ENCODE data around the gene PRR15L.

The PRR15L gene

DNA sequence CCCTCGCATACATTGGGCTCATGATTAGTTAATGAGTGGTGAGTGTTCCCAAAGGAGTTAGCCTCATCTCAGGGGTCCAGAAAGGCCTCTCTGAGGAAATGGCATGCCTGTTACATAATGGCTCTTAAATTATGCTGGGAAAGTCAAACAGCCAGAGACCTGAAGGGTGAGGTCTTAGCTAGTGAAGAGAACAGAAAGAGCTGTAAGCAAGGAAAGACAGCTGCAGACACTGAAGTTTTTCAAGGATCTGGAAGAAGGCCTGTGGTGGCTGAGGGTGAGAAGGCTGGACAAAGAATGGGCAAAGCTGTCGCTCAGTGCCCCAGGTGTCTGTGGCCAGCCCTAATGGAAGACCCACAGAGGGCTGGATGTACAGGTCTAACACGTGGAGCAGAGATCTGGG lies 51.2 kb downstream of the PRR15L start:
- Histone ChIP-seq H3K36me3 (ENCODE audit: insufficient read depth, insufficient read length, low read length) (peaks cover 4% of the 10 kb centered on the region), H3K27me3 (ENCODE audit: insufficient read depth, insufficient read length) (no peaks in the 10 kb centered on the region), H3K9ac (ENCODE audit: insufficient read length, low read depth) (no peak overlapping the region), H3K4me3 (ENCODE audit: insufficient read length, low read depth) (no peak overlapping the region), H3K9me3 (ENCODE audit: insufficient read depth, low read length) (no peaks in the 10 kb centered on the region), H3K4me1 (ENCODE audit: insufficient read depth, insufficient read length) (peaks cover 18% of the 10 kb centered on the region)
- no peak for DNase-seq (ENCODE audit: low read depth, low spot score)
- TF ChIP-seq YY1 (IDR thresholded peaks at IDR 0.05; ENCODE audit: insufficient read depth, insufficient read length) (no peak), ZNF274 (IDR thresholded peaks at IDR 0.05; ENCODE audit: low read depth, low read length) (no peak), SUZ12 (IDR thresholded peaks at IDR 0.05; ENCODE audit: extremely low read depth, insufficient read depth, insufficient read length) (no peak)

- Histone ChIP-seq H3K4me1 (ENCODE audit: insufficient read depth, insufficient read length) (peaks cover 19% of the 10 kb centered on the region), H3K4me3 (ENCODE audit: insufficient read length, low read depth) (no peak overlapping the region), H3K9ac (ENCODE audit: insufficient read length, low read depth) (peak overlapping the region; percentile 32), H3K36me3 (ENCODE audit: insufficient read depth, insufficient read length, low read length) (peaks cover 4% of the 10 kb centered on the region), H3K9me3 (ENCODE audit: insufficient read depth, low read length) (no peaks in the 10 kb centered on the region), H3K27me3 (ENCODE audit: insufficient read depth, insufficient read length) (no peaks in the 10 kb centered on the region)
- no peak for DNase-seq (ENCODE audit: low read depth, low spot score)
- TF ChIP-seq YY1 (IDR thresholded peaks at IDR 0.05; ENCODE audit: insufficient read depth, insufficient read length), result no peak
- TF ChIP-seq SUZ12 (IDR thresholded peaks at IDR 0.05; ENCODE audit: extremely low read depth, insufficient read depth, insufficient read length), result no peak
- TF ChIP-seq ZNF274 (IDR thresholded peaks at IDR 0.05; ENCODE audit: low read depth, low read length), result no peak
Observed at GRCh38 chr17:47905221-47905733, 52.4 kb downstream of the PRR15L start.

DNA sequence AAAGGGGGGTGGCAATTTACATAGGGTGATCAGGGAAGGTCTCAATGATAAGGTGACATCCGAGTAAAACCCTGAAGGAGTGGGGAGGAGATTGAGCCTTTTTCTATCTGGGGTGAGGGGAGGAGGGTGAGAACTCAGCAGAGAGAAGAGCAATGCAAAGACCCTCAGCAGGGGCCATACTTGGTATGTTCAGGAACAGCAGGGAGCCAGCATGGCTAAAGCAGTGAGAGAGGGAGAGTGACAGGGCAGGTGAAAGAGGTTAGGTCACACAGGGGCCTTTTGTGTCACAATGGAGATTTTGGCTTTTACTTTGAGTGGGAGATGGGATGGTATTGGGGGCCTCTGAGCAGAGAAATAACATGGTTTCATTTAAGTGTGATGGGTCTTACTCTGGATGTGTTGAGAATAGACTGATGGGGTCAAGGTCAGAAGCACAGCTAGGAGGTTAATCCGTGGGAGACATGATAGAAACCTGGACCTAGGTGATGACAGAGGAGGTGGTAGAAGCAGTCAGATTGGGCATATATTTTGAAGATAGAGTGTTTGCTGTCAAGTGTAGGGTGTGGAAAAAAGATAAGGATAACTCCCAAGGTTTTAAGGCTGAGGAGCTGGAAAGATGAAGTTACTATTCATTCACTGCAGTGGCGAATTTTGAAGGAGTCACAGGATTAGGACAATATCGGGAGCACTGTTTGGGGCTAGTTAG lies 55.5 kb downstream of the PRR15L start:
- Histone ChIP-seq H3K4me1 (ENCODE audit: insufficient read depth, insufficient read length) (peaks cover 19% of the 10 kb centered on the region), H3K9me3 (ENCODE audit: insufficient read depth, low read length) (no peaks in the 10 kb centered on the region), H3K9ac (ENCODE audit: insufficient read length, low read depth) (no peak overlapping the region), H3K27me3 (ENCODE audit: insufficient read depth, insufficient read length) (no peaks in the 10 kb centered on the region), H3K36me3 (ENCODE audit: insufficient read depth, insufficient read length, low read length) (peaks cover 18% of the 10 kb centered on the region), H3K4me3 (ENCODE audit: insufficient read length, low read depth) (no peak overlapping the region)
- TF ChIP-seq SUZ12 (IDR thresholded peaks at IDR 0.05; ENCODE audit: extremely low read depth, insufficient read depth, insufficient read length), result no peak
- no peak for TF ChIP-seq YY1 (IDR thresholded peaks at IDR 0.05; ENCODE audit: insufficient read depth, insufficient read length)
- TF ChIP-seq ZNF274 (IDR thresholded peaks at IDR 0.05; ENCODE audit: low read depth, low read length), result no peak
- DNase-seq (ENCODE audit: low read depth, low spot score), result peak; percentile 47
